GM21825 (cell line): Measurements from ENCODE around the gene GFOD1.
"Not testable (repeated sequence)": the region's sequence is repeated elsewhere in the genome, so short reads cannot be mapped to it uniquely, and the experiment has no call there.

ENCODE experiments used
- ATAC-seq: cut with Tn5 transposase; IDR thresholded peaks from one replicate; pipeline ENCODE4 v1.9.1; 2021; ENCODE audit warnings: mild to moderate bottlenecking, moderate library complexity; ENCODE audit not compliant: unreplicated experiment

The GFOD1 gene

DNA sequence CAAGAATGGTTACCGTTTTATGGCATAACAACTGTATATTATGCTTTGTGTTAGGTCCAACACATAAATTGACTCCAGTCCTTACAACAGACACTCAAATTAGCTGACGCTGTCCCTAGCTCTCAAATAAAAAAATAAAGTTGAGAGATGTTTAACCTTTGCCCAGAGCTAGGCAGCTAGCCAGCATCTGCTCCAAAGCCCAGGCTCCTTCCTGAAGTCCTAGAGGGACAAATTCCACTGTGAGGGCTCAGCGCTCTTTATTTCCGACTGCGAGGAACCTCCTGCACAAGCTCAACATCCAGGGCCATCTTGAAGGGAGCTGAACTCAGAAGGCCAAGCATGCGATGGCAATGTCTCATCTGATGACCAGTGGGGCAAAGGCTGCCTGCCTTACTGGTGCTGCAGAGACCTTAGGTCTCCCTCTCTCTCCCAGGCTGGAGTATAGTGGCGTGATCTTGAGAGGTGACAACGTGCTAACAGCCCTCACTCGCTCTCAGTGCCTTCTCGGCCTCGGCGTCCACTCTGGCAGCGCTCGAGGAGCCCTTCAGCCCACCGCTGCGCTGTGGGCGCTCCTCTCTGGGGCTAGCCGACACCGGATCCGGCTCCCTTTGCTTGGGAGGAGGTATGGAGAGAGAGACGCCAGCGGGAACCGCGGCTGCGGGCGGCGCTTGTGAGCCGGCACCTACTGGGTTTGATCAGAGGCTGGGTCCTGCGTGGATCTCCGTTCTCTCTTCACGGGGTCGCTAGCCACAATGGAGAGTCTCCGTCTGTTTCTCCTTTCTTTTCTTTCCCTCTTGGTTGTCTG lies 24.7 kb upstream of the GFOD1 start:
- ATAC-seq: no peak

GRCh38 chr6:13511141-13511571 lies 23.8 kb upstream of the GFOD1 start:
- ATAC-seq: not testable (repeated sequence)

DNA sequence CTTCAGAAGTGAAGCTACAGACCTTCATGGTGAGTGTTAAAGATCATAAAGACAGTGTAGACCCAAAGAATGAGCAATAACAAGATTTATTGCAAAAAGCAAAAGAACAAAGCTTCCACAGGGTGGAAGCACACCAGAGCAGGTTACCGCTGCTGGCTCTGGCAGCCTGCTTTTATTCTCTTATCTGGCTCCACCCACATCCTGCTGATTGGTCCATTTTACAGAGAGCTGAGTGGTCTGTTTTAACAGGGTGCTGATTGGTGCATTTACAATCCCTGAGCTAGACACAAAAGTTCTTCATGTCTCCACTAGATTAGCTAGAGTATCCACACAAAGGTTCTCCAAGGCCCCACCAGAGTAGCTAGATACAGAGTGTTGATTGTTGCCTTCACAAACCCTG lies 23.0 kb upstream of the GFOD1 start:
- not testable (repeated sequence) for ATAC-seq

GRCh38 chr6:13508711-13509705 lies 21.6 kb upstream of the GFOD1 start:
- no peak for ATAC-seq

DNA sequence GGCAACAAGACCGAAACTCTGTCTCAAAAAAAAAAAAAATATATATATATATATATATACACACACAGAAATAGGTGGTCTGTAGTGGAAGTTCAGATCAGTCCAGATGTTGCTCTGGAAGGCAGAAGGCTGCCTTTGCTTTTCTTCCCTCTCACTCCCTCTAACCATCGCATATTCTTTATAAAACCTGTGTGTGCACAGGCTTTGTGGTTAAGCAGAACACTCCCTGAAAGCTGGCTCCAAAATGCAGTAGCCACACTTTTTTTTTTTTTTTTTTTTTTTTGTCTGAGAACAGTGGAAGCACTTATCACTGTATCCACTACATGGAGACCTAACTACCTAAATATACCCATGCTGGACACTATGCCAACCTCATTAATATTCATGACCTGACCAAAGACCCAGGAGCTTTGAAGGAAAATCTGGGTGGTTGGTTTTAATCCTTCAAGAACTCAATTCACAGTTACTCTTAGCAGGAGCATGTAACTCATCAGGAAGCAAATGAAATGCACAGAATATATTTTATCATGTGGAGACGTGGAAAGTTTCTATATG lies 20.0 kb upstream of the GFOD1 start:
- no peak for ATAC-seq

DNA sequence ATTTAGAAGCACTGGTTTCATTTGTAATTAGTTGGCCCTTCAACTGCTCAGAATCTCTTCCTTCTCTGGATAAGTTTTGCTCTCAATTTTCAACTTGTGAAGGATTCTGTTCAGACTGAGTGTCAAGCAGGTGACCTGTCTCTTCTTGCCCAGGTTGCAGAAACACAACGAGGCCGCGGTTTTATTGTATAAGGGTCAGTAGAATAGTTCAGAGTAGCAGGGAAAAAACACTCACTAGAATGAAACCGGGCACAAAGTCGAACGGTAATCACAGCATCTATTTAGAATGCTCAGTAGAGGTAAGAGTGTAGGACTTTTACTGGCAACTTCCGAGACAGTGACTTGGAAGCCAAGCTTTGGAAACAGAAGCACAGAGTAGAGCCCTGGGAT lies 17.9 kb upstream of the GFOD1 start:
- ATAC-seq: no peak

DNA sequence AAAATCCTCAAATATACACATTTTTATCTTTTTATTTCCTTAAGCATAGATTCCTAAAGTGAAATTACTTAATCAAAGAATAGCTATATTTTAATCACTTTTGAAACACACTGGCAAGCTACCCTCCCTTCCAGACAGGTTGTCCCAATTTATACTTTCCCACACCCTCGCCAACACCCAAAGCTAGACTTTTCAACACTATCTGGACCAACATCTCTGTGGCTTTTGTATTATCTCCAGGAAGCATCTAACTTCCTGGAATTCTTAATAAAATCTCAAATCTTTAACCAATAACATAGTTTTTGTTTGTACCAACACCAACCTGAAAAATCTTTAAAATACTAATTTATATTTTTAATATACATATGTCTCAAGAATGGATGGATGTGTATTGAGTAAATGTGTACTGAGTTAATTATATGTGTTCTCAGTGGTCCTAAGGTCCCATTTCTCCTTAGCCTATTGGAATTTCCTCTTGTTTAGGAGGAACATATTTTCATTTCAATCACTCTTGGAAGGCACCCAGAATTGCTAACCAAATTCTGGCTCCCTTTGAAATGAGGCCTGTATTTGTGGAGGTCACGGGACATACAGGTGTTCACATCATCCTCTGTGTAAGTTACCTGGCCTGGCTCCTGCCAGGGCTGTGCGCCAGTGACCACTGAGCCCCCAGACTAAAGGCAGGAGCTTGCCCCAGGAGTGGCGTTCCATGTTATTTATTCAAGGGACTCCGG lies 17.4 kb upstream of the GFOD1 start:
- ATAC-seq: no peak

GRCh38 chr6:13500915-13501314 lies 13.5 kb upstream of the GFOD1 start:
- no peak for ATAC-seq

DNA sequence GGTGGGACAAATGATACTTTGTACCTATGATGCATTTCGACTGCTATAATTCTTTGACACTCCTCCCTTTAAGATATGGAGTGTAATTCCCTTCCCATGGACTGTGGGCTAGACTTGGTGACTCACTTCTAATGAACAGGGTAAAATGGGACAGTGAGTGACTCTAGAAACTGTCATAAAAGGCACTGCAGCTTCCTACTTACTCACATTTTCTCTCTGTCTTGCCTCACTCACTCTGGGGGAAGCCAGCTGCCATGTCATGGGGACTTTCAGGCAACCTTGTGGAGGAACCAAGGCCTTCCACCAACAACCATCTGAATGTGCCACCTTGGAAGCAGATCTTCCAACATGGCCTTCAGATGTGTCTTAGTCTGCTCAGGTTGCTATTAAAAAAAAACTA lies 12.9 kb upstream of the GFOD1 start:
- ATAC-seq: no peak

- no peak for ATAC-seq
Observed at GRCh38 chr6:13496513-13497190, 9.3 kb upstream of the GFOD1 start.

DNA sequence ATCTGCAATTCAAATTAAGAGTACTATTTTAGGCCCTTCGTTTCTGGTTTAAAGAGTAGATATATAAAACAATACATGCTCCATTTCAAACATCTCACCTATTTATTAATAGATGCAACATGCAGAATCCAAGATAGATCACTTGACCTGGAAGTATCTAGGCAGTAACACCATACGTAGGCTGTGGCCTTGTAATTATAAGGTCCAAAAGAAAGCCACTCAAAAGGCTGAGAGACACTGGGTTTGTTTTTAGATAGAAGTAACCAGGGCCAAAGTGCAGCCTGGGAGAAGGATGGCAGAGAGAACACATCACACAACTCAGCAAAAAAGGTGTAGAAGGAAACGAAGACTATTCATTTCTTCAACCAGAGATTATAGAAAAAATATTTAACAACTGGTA lies 8.4 kb upstream of the GFOD1 start:
- no peak for ATAC-seq

DNA sequence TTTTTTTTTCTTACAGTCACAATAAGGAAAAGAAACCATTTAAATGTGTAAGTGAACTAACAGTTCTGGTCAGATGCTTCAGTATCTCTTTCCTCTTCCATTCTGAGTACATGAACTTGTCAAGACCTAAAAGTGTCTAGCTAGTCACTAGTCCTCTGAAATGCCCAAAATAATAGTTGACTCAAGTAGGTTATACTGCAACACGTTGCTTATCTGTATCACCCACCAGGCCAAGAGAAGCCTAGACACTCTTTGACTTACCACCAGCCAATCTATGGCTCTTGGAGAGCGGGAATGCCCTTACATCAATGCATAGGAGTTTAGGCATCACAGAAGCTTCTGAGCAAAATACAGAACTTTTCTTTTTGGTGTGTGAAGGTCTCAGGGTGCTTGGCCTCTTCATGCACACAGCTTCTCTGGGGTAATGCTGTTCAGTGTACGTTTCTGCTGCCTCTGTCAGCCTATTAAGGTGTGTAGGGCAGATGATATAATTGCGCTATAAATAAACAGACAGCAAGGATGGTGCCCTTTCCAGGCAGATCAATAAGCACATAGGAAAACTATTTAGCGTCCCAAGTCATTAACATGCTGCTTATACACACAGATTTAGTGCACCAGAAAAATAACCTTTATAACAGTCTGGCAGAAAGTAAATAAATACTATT lies 7.8 kb upstream of the GFOD1 start:
- no peak for ATAC-seq

DNA sequence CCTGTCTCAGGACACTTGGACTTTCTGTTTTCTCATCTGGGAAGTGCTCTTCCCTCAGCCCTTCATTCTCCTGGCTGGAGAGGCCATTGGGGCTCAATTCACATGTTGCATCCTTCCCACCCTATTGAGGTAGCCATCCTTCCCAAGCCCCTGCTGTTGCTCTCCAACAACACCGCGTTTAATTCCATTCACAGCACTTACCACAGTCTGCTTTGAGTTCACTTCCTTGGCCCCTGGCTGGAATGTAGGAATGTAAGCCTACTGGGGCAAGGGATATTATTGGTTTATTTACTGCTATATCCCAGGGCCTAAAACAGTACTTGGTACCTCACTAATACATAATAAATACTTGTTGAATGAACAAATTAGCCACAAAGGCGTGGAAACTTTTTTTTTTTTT lies 6.7 kb upstream of the GFOD1 start:
- ATAC-seq: no peak

DNA sequence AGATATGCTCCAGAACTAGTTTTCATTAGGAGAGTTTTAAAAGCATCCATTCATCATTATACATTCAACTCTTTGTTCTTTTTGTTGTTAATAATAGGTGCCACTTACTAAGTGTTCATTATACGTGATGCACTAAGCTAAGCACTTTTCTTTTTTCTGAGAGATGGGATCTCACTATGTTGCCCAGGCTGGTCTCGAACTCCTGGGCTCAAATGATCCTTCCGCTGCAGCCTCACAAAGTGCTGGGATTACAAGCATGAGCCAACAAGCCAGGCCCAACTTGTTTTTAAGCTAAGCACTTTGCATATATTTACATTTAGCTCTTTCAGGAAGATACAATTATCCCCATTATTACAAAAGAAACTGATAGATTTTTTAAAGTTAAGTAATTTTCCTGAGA lies 5.7 kb upstream of the GFOD1 start:
- no peak for ATAC-seq

DNA sequence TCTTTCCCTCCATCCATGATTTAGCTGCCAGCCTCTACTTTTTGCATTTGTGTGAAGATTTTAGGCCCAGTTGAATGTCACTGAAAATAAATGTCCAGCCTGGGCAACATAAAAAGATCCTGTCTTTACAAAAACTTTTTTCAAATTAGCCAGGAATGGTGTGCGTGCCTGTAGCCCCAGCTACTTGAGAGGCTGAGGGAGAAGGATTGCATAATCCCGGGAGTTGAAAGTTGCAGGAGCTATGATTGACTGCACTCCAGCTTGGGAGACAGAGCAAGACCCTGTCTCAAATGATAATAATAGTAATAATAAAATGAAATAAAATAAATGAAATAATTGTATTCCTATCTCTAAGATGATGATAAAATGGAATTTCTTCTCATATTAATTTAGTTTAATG lies 5.0 kb upstream of the GFOD1 start:
- no peak for ATAC-seq

DNA sequence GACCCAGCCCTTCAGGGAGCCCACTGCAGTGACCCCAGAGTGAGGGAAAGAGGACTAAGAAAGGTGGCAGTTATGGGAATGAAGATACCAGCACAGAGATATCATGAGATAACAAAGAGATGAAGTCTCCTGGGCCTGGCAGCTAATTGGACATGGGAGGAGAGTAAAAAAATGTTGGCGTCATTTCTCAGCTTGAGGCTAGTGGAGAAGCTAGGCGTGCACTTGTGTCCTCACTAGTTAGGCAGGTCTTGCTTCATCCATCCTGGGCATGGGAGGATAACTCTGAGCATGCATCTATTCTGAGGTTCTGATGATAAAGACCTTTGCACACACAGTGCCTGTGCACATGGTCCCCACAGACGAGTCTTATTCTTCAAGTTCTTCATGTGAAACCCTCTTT lies 4.1 kb upstream of the GFOD1 start:
- ATAC-seq: no peak

DNA sequence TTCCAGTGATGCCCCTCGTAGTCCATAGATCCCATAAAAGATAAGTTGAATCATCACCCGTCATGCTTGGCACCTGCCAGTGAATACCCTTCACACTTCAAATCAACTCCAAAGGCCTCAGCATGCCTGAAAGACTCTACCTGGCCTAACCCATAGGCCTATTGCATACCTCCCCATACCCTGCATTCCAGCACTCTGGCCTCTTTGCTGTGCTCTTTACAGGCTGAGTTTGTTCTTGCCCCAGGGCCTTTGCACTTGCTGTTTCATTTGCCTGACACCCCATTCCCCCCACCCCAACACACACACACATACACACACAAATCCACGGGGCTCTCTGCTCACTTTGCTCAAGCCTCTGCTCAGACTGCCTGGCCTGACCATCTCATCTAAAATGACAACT lies 3.0 kb upstream of the GFOD1 start:
- no peak for ATAC-seq

- no peak for ATAC-seq
Observed at GRCh38 chr6:13488896-13489237, 1.5 kb upstream of the GFOD1 start.

DNA sequence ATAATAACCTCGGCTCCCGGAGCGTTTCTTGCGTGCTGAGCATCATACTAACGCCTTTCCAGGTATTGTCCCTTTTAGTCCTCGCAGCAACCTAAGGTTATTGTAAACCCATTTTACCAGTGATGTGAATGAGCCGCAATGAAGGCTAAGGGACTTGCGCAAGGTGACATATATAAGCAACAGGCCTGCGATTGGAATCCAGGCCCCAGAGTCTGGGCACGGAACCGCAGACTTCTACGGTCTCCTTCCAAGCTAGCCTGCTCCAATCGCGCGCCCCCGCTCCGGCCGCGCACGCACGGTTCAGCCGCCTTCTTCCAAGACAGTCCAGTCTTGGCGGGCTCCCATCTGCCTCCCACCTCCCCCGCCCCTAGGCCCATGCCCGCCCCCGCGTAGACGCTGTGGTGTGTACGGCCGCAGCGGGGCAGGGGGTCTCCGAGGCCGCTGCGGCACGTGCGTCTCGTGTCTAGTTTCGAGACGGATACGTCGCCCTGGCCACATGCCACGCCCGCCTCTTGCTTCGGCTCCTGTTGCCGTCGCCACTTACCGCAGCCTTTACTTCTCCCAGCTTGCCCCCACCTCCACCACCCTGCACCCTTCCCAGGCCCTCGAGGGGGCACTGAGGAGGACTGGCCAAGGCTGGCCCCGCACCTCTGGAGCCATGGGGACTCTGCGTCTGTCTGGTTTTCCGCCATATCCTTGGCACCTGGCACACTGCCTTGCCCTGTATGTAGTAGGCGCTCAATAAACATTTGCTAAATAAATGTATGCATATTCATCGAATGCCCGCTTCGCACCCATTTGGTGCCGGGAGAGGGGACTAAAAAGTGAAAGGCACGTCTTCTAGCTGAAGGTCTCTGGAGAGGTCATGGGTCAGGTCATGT lies 855 bp upstream of the GFOD1 start:
- no peak for ATAC-seq
